ENCODE data around the gene CREB3L2. TPM values are rescaled to one million over a fixed set of nuclear protein-coding genes. Genes with fewer than 3 reads are reported as not detected.

Gene CREB3L2
- total RNA-seq, 1 donor from 2014 or later = 50.6 TPM

- Mint-ChIP-seq H3K4me1 (ENCODE audit: unreplicated experiment) (peaks cover 28% of the 10 kb centered on the region), H3K36me3 (ENCODE audit: low read depth, unreplicated experiment) (peaks cover 11% of the 10 kb centered on the region), H3K27ac (ENCODE audit: unreplicated experiment) (peak overlapping the region; percentile 33), H3K9me3 (ENCODE audit: unreplicated experiment) (no peaks in the 10 kb centered on the region), H3K27me3 (ENCODE audit: unreplicated experiment) (no peaks in the 10 kb centered on the region), H3K4me3 (ENCODE audit: unreplicated experiment) (no peak overlapping the region)
- DNase-seq (ENCODE audit: low spot score) = no peak
- TF ChIP-seq CTCF (IDR thresholded peaks at IDR 0.05; ENCODE audit: unreplicated experiment) = no peak
Observed at GRCh38 chr7:137967143-137968018, 34.5 kb downstream of the CREB3L2 start.

GRCh38 chr7:137966641-137967142 is 35.2 kb downstream of the CREB3L2 start:
- peaks cover 31% of the 10 kb centered on the region for H3K4me1 Mint-ChIP-seq (ENCODE audit: unreplicated experiment)
- no peaks in the 10 kb centered on the region for H3K9me3 Mint-ChIP-seq (ENCODE audit: unreplicated experiment)
- no peak for TF ChIP-seq CTCF (IDR thresholded peaks at IDR 0.05; ENCODE audit: unreplicated experiment)
- H3K27me3 Mint-ChIP-seq (ENCODE audit: unreplicated experiment) = peaks cover 4% of the 10 kb centered on the region
- H3K27ac Mint-ChIP-seq (ENCODE audit: unreplicated experiment) = no peak overlapping the region
- no peak for DNase-seq (ENCODE audit: low spot score)
- H3K4me3 Mint-ChIP-seq (ENCODE audit: unreplicated experiment) = no peak overlapping the region
- peaks cover 13% of the 10 kb centered on the region for H3K36me3 Mint-ChIP-seq (ENCODE audit: low read depth, unreplicated experiment)

DNA sequence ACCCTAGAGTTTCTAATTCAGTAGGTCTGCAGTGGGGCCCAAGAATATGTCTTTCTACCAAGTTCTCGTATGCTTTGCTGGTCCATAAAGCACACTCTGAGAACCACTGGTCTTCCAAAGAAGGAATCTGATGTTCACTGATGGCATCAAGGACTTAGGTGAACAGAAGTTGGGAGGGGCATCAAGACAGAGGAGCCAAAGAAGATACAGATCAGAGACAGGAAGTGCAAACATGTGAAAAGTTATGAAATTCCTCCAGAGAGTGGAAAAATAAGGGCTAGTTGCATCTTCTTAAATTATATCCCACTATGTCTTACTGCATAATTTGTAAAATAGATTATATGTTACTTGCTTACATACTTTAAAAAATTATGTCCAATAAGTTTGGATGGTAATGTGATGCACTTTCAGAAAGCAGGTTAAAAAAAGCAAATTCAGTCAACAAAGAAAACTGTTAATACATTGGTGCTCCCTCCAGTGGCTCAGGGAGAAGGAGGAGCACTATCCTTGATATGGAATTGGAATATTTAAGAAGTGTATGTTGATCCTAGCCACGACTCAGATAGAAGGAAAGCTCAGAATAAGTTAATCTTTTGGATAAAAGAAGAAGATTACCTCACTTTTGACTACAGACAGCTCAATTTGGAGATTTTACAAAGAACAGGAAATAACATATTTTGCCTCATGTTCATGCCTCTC is 35.8 kb downstream of the CREB3L2 start:
- H3K36me3 Mint-ChIP-seq (ENCODE audit: low read depth, unreplicated experiment) = peaks cover 13% of the 10 kb centered on the region
- DNase-seq (ENCODE audit: low spot score) = no peak
- no peak for TF ChIP-seq CTCF (IDR thresholded peaks at IDR 0.05; ENCODE audit: unreplicated experiment)
- H3K27ac Mint-ChIP-seq (ENCODE audit: unreplicated experiment) = no peak overlapping the region
- peaks cover 31% of the 10 kb centered on the region for H3K4me1 Mint-ChIP-seq (ENCODE audit: unreplicated experiment)
- H3K9me3 Mint-ChIP-seq (ENCODE audit: unreplicated experiment) = no peaks in the 10 kb centered on the region
- peaks cover 4% of the 10 kb centered on the region for H3K27me3 Mint-ChIP-seq (ENCODE audit: unreplicated experiment)
- H3K4me3 Mint-ChIP-seq (ENCODE audit: unreplicated experiment) = no peak overlapping the region

- no peak for DNase-seq (ENCODE audit: low spot score)
- TF ChIP-seq CTCF (IDR thresholded peaks at IDR 0.05; ENCODE audit: unreplicated experiment) = no peak
- no peak overlapping the region for H3K4me3 Mint-ChIP-seq (ENCODE audit: unreplicated experiment)
- H3K27me3 Mint-ChIP-seq (ENCODE audit: unreplicated experiment) = peaks cover 4% of the 10 kb centered on the region
- H3K4me1 Mint-ChIP-seq (ENCODE audit: unreplicated experiment) = peaks cover 31% of the 10 kb centered on the region
- no peak overlapping the region for H3K27ac Mint-ChIP-seq (ENCODE audit: unreplicated experiment)
- peaks cover 13% of the 10 kb centered on the region for H3K36me3 Mint-ChIP-seq (ENCODE audit: low read depth, unreplicated experiment)
- H3K9me3 Mint-ChIP-seq (ENCODE audit: unreplicated experiment) = no peaks in the 10 kb centered on the region
Observed at GRCh38 chr7:137964824-137965545, 36.9 kb downstream of the CREB3L2 start.
